Inferior parietal cortex (tissue), 1 donor: ENCODE data around the gene HILPDA.

Experiments
- DNase-seq: peaks from one replicate; pipeline ENCODE4 v3.0.0-alpha.2; 2016; ENCODE audit errors: extremely low spot score

HILPDA gene

DNA sequence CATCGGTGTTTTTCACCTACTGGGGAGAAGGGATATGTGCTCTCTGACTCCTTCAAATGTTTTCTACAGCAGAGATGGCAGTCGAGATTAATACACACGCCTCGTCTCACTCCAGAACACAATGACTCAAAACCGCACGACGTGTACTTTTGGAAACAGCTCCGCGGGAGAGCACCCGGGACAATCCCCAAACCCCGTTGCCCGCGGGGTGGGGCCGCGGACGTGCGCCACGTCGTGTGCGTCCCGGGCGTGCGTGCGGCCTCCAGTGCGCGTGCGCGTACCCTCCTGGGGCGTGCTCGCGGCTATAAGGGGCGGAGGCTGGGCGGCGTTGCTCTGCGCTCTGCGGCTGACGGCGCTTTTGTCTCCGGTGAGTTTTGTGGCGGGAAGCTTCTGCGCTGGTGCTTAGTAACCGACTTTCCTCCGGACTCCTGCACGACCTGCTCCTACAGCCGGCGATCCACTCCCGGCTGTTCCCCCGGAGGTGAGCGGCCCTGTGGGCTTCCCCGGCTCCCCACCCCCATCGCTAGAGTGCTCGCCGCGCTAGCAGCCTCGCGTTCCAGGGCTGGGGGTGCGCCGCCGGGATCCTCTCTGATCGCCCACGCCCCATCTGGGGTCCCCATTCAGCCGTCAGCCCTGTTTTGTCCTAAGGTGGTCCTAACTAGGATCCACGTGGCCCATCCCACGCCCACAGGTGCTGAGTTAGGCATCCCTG lies at the start of gene HILPDA:
TSS of gene HILPDA (plus strand) at position 336 of the 712 bp plus-strand sequence. CDS start 1,391 bp downstream, outside the sequence.
- DNase-seq = peak; percentile 93

DNA sequence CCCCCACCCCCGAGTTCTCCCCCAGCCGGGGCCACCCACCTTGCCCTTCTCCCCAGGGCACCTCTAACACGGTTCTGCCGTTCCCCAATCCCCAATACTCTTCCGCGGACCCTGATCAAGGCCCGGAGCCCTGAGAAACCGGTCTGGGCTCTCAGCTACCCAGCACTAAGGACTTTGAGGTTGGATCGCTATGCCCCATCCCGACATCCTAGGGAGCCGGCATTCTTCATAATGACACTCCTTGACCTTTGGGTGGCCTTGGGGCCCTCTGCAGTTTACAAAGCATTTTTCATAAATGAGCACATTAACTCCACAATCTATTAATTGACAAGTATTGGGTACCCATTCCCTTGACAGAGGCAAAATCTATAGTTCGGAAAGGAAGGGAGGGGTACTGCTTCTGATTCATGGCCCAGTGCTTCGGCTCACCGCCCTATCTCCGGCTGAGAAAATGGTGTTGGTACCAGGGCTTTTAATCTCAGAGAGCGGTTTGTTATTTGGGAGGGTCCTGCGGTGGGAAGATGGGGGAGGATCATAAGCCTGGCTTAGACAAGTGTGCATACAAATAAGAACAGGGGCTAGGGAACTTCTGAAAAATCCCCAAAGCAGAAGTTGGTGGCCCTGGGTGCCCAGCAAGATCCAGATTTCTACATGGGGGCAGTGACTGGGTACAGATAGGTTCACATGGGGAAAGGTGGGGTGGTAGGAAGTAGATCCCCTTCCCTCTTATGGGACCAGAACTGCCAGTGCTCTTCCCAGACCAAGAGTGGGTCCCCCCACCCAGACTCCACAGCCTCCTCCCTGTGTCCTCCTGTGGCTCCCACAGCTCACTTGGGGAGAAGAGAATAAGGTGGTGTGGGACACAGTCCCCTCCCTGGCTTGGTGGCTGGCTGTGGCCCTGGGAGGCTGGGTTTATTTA lies 49.1 kb upstream of the HILPDA start:
- no peak for DNase-seq

DNA sequence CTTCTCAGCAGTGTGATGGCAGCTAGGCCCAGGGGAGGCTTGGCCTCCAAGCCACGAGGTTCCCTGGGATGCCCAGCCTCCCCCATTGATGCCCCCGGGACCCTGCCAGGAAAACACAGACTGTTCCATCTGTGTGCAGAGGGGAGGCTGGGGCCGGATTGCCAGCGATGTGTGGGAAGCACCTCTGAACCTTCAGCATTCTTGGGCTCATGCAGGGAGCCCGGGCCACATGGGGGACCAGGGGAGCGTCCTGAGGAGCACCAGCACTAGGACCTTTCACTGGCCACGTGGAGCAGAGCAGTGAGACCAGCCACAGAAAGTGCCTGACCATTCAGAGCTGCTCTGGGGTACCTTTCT lies 48.5 kb upstream of the HILPDA start:
- DNase-seq = no peak

DNA sequence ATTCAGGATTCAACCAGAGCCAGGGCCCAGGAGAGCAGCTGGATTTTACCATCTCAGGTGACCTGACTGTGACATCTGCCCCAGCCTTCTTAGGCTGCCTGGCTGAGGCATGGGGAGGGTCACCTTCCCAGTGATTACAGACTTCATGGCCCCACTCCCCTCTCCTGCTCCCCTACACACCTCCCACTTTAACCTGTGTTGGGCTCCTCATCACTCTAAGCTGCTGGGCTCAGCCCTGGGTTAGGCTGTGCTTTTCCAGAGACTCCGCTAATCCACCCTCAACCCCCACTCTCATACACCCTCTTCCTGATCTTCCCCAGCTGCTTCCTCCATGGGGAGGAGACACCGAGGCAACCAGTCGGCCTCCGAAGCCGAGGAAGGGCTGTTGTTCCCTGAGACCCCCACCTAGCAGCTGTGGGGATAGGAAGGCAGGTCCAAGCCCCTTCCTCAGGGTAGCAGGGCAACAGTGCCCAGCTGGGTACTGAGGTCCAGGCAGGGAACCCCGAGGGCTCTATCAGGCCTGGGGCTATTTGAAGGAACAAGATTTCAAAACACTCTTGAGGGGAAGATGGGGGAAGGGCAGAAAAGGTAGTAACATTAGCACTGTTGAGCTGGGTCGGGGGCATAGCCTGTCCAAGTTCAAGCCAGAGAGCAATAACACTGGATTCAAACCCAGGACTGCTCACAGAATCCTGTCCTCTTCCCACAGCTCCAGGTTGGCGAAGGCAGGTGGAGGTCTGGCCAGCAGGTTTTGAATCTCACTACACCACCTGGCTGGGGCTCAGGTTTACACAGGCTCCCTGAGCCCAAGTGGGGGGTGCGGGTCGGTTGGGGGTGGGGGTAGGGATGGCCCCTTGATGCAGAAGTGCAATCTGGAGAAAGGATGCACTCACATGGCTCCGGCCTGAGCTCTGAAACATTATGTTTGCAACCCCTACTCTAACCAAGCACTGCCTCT lies 47.6 kb upstream of the HILPDA start:
- no peak for DNase-seq

GRCh38 chr7:128408709-128409595 lies 46.7 kb upstream of the HILPDA start:
- DNase-seq = no peak

- peak; percentile 68 for DNase-seq
Measured at GRCh38 chr7:128409596-128410450, 45.9 kb upstream of the HILPDA start, which contains the start of gene IMPDH1. Gene IMPDH1 (minus strand): TSS chr7:128409982. CDS start chr7:128409901, 81 bp downstream.

DNA sequence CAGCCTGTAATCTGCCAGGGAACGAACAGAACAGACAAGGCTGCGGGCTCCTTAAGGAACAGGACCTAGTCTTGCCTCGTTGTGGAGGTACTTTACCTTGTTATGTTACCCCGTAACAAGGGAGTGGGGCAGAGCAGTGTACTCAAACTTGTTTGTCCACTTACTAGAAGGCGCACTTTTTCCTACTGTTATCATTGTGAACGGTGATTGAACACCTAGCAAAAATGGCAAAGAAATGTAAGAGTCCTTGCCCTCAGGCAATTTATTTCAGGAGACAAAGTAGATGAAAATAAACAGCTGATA lies 45.3 kb upstream of the HILPDA start:
- DNase-seq = no peak

- DNase-seq = no peak
Measured at GRCh38 chr7:128415217-128415785, 40.4 kb upstream of the HILPDA start.

DNA sequence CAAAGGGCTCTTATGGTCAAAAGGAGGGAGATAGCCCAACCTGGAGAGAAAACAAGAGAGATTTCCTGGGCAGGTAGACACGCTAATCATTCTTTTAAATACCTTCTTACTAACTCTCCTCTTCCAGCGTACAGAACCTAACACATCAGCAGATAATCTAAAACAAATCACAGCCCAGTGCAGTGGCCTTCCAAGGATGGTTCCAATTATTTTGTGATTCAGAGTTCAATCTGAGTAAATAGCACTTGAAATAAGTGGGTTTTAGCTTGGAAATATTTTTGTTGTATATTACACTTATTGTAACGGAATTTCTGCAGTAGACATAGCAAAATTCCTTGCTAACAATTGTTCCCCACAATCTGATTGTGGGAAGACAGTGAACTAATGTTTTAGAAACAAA lies 38.6 kb upstream of the HILPDA start:
- DNase-seq = no peak

GRCh38 chr7:128419257-128419656 lies 36.4 kb upstream of the HILPDA start:
- DNase-seq = no peak

DNA sequence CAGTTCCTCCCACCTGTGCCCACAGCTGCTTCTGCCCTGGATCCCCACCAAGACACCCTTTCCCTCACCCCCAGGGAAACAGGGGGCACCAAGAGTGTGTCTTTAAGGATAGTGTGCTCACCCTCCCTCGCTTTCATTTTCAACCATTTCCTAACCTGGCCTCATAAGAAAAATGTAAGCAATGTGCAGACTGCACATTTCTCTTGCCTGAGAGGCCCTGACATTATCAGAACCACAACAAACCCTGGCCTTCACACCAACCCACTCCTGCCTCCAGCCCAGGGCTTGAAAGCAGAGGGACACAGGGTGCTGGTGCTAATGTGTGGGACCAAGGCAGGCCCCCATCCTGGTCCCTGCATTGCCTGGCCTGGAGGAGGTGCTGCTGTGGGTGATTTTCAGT lies 34.9 kb upstream of the HILPDA start:
- DNase-seq = no peak

DNA sequence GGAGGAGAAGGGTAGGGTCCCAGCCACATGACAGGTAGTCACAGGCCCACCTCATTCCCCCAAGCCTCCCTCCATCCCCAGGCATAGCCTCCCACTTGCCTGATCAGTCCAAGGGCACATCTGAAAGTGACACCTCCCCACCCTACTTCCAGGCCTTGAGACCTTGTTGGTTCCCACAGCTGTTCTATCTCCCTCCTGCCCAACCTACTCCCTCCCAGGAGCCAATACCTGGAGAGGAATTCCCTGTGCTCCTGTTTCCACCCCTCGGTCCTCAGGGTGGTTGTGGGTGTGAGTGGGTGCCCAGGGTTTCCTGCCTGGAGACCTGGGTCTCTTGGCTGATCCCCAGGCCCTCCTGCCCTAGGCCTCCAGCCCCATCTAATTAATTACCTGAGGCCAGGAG lies 34.3 kb upstream of the HILPDA start:
- DNase-seq = no peak

DNA sequence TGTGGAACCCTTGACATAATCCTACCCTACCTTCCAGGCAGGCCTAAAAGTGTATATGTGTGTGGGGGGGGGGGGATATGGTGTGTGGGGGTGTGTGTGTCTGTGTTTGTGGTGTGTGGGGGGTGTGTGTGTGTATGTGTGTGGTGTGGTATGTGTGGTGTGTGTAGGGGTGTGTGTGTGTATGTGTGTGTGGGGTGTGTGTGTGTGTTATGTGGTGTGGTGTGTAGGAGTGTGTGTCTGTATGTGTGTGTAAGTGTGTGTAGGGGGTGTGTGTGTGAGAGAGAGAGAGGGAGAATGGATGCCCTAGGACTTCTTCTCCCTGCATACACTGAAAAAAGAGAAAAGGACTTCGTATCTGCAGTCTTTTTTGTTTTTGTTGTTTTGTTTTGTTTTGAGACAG lies 33.6 kb upstream of the HILPDA start:
- no peak for DNase-seq

GRCh38 chr7:128422842-128423241 lies 32.8 kb upstream of the HILPDA start:
- DNase-seq = no peak

GRCh38 chr7:128424686-128425275 lies 30.9 kb upstream of the HILPDA start:
- DNase-seq = no peak

- DNase-seq = peak; percentile 80
Measured at GRCh38 chr7:128425850-128426249, 29.8 kb upstream of the HILPDA start.

DNA sequence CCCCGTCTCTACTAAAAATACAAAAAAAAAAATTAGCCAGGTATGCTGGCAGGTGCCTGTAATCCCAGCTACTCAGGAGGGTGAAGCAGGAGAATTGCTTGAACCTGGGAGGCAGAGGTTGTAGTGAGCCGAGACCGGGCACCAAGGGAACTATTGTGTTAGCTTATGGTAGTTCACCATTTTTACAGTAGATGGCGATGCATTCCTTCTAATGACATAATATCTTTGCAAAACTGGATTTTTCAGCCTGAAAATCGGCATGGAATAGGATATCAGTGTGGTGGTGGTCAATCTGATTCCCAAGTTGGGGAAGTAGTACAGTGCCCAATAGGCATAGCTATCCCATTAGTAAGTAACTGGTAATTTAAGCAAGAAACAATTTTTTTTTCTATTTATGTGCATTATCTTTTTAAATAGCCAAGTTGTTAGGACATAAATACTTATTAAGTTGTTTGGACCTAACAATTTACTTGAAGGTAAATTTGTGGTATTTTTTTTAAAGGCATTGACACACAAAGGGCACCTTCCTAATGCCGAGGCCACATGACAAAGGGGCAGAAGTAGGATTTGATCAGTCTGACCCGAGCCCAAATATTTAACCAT lies 28.3 kb upstream of the HILPDA start:
- peak; percentile 89 for DNase-seq

- DNase-seq = no peak
Measured at GRCh38 chr7:128430207-128430606, 25.5 kb upstream of the HILPDA start.

DNA sequence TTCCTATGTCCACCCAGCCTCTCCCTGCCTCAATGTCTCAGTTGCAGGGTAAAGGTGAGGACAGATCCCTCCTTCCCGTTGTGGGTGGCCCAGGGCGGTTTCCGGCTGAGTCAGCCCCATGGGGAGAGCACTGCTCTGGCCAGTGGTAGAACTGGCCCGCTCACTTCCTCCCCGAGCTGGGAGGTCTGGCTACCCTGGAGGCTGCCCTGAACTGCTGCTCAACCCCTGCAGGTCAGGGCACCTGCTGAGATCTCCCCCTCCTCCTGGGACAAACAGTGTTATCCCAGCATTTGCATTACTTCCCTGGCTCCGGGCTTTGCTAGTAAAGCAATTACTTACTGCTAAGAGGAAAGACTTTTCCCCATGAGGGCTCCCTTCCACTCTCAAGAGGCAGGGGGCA lies 24.5 kb upstream of the HILPDA start:
- no peak for DNase-seq
